Esophagus squamous epithelium (tissue), 5 donors: ENCODE results near the gene RAPGEF5. TPM values are rescaled to one million over a fixed set of nuclear protein-coding genes. Genes with fewer than 3 reads are reported as not detected.

ENCODE experiments used
- DNase-seq: peaks from one replicate; lab custom pipeline; 2025; lab: John Stamatoyannopoulos, UW
- H3K27ac ChIP-seq, 4 donors: fragments of 200-600 bp; sonication (generic); one replicate each; pipeline ENCODE4 v1.5.1; 2016 to 2019; ENCODE audit warnings: mild to moderate bottlenecking in 1 of 4
- H3K27me3 ChIP-seq, 4 donors: fragments of 200-600 bp; sonication (generic); 1 replicate in 3 of 4; 2 replicates in 1 of 4; pipeline versions ENCODE4 v1.5.1 to v1.6.0; 2017 to 2021; ENCODE audit warnings: antibody characterized with exemption in 1 of 4
- H3K36me3 ChIP-seq, 3 donors: fragments of 200-600 bp; sonication (generic); one replicate each; pipeline ENCODE4 v1.5.1; 2016 to 2019
- H3K4me1 ChIP-seq, 3 donors: fragments of 200-600 bp; sonication (generic); one replicate each; pipeline ENCODE4 v1.5.1; 2017 to 2019
- H3K4me3 ChIP-seq, 4 donors: fragments of 200-600 bp; sonication (generic); 1 replicate in 3 of 4; 2 replicates in 1 of 4; pipeline ENCODE4 v1.5.1; 2016 to 2019; ENCODE audit warnings: mild to moderate bottlenecking in 2 of 4, moderate library complexity in 1 of 4
- H3K9me3 ChIP-seq, 3 donors: fragments of 200-600 bp; sonication (generic); one replicate each; pipeline ENCODE4 v1.5.1; 2016 to 2019
- POLR2A ChIP-seq, 4 donors: fragments of 450-650 bp; IDR thresholded peaks; one replicate each; pipeline ENCODE4 v1.6.1; 2017; ENCODE audit warnings: antibody characterized with exemption in 4 of 4, mild to moderate bottlenecking in 4 of 4, moderate library complexity in 3 of 4
- WGBS, 2 donors: methylation state at CpG; one replicate each; pipeline ENCODE4 v1.1.5; 2018; 5-methylcytosine and 5-hydroxymethylcytosine counted together
- intact Hi-C: fragments of 100-400 bp; cut with DNase I; formaldehyde crosslinking; loops from one replicate; pipeline ENCODE4 v1.15.0; 2022
- total RNA-seq, 4 donors: library from RNA; depleted of rRNA; stranded (reverse); fragments of >200 nt; gene quantifications; one replicate each; pipeline ENCODE4 v1.1.0, GENCODE V29; 2016
- TF ChIP-seq, protein P1 (sequence below), 6 experiments: fragments of 450-650 bp in 4 of 6; fragments of 200-600 bp in 2 of 6; sonication (generic) in 2 of 6; IDR thresholded peaks; one replicate each; pipeline ENCODE4 v1.5.1; 2016 to 2019; ENCODE audit warnings: antibody characterized with exemption in 6 of 6, mild to moderate bottlenecking in 4 of 6, moderate library complexity in 4 of 6
- donor health status: DM: yes; HTN: yes; CAD: no.

Gene RAPGEF5
- total RNA-seq, 4 donors from 2014 or later: 16.9 to 50.5 (median 38.4) TPM

DNA sequence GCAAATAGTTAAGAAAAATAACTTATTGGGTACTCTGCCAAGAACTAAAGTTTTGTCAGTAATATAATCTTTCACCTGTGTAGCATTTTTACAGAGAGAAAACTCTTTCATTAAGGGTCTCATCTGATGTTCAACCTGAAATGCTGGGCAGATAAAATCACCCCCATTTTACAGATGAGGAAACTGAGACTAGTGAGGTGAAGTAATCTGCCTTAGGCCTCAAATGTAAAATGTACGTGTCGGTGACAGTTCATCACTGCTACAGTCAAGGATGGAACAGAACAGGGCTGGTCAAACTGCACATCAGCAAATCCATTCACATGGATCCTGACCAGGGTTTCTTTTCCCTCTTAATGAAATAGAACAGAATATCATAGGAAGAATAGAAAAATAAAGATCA, 121.8 kb downstream of the RAPGEF5 start:
- intact Hi-C loops: no loop called here
- Histone ChIP-seq H3K4me1 (peaks cover 0 to 15% (median 0%) of the 10 kb centered on the region in 3 donors), H3K27me3 (no peaks in the 10 kb centered on the region), H3K9me3 (no peaks in the 10 kb centered on the region), H3K27ac (no peak overlapping the region), H3K36me3 (peaks cover 0 to 3% (median 0%) of the 10 kb centered on the region in 3 donors), H3K4me3 (no peak overlapping the region)
- WGBS, 2 donors: 89 to 92% methylated on average over 2 of the region's 2 CpGs
- no peak for DNase-seq
- no peak for TF ChIP-seq POLR2A (IDR thresholded peaks at IDR 0.05)
- TF ChIP-seq, protein P1, sequence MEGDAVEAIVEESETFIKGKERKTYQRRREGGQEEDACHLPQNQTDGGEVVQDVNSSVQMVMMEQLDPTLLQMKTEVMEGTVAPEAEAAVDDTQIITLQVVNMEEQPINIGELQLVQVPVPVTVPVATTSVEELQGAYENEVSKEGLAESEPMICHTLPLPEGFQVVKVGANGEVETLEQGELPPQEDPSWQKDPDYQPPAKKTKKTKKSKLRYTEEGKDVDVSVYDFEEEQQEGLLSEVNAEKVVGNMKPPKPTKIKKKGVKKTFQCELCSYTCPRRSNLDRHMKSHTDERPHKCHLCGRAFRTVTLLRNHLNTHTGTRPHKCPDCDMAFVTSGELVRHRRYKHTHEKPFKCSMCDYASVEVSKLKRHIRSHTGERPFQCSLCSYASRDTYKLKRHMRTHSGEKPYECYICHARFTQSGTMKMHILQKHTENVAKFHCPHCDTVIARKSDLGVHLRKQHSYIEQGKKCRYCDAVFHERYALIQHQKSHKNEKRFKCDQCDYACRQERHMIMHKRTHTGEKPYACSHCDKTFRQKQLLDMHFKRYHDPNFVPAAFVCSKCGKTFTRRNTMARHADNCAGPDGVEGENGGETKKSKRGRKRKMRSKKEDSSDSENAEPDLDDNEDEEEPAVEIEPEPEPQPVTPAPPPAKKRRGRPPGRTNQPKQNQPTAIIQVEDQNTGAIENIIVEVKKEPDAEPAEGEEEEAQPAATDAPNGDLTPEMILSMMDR (IDR thresholded peaks at IDR 0.05): no peak

DNA sequence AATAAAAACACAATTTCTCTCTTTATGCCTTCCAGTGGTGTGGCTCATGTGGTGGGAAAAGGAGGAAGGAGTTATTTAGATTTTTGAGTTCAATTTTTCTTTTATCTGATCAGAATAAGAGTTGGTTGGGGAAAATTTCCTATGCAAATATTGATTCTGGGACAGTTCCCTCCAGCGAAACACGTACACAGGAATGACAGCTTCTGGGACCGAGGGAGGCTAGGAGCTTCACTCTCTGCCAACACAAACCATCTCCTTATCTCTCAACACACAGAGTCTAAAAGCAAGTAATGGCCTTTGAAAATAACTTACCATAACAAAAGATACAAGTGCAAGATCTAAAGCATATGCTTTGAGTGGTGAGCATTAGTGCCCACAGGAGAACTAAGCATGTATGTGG, 122.7 kb downstream of the RAPGEF5 start:
- Histone ChIP-seq H3K27ac (no peak overlapping the region), H3K27me3 (no peaks in the 10 kb centered on the region), H3K36me3 (peaks cover 0 to 3% (median 0%) of the 10 kb centered on the region in 3 donors), H3K4me3 (no peak overlapping the region), H3K4me1 (peaks cover 0 to 15% (median 0%) of the 10 kb centered on the region in 3 donors), H3K9me3 (no peaks in the 10 kb centered on the region)
- DNase-seq: no peak
- 42 to 70% methylated on average over 3 of the region's 3 CpGs for WGBS, 2 donors
- intact Hi-C loops: no loop called here
- TF ChIP-seq, protein P1 (IDR thresholded peaks at IDR 0.05): no peak
- TF ChIP-seq POLR2A (IDR thresholded peaks at IDR 0.05): no peak

DNA sequence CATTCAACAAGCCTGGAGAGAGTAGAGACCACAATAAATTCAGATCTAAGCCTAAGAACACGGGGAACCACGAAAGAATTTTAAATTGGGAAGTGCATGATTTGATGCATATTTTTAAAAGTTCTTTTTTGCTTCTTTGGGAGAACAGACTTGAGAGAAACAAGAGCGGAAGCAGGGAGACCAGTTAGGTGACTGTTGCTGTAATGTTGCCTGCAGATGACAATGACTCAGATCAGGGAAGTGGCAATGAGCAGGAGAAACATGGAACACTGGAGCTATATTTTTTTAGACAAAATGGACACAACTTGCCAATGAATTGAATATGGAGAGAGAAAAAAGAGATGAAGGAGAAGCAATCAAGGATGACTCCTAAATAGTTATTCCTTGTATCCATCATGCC, 125.1 kb downstream of the RAPGEF5 start:
- no peaks in the 10 kb centered on the region for H3K27me3 ChIP-seq
- 85 to 86% methylated on average over 3 of the region's 3 CpGs for WGBS, 2 donors
- TF ChIP-seq POLR2A (IDR thresholded peaks at IDR 0.05): no peak
- TF ChIP-seq, protein P1 (IDR thresholded peaks at IDR 0.05): no peak

DNA sequence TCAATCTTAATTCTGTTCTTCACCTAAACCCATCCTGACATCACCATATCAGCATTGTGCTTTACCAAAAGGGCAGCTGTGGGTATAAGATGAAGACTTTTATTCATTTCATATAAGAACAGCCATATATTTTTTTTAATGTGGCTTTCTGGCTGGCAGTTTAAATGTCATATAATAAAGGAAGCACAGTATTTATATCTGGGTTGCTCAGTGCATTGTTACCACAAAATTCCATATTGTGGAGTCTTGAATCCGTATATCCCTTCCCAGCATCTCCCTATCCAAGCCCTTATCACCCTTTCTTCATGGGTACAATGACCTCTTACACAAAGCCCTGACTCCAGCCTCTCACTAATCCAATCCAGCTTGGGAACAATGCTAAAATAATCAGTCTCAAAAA, 125.8 kb downstream of the RAPGEF5 start:
- no peaks in the 10 kb centered on the region for H3K9me3 ChIP-seq
- WGBS, 2 donors: 75 to 88% methylated on average over 1 of the region's 1 CpG
- no peaks in the 10 kb centered on the region for H3K27me3 ChIP-seq
- H3K4me3 ChIP-seq: no peak overlapping the region
- H3K36me3 ChIP-seq: peaks cover 0 to 15% (median 0%) of the 10 kb centered on the region in 3 donors
- TF ChIP-seq, protein P1 (IDR thresholded peaks at IDR 0.05): no peak
- no peak for TF ChIP-seq POLR2A (IDR thresholded peaks at IDR 0.05)
- H3K27ac ChIP-seq: no peak overlapping the region
- intact Hi-C loops: no loop called here
- H3K4me1 ChIP-seq: peaks cover 0 to 15% (median 0%) of the 10 kb centered on the region in 3 donors
- no peak for DNase-seq

More for the DNA sequence above, 125.1 kb downstream of the RAPGEF5 start:
- no peak overlapping the region for H3K27ac ChIP-seq
- intact Hi-C loops: no loop called here
- H3K4me3 ChIP-seq: no peak overlapping the region
- DNase-seq: no peak
- peaks cover 0 to 15% (median 0%) of the 10 kb centered on the region in 3 donors for H3K4me1 ChIP-seq
- peaks cover 0 to 10% (median 0%) of the 10 kb centered on the region in 3 donors for H3K36me3 ChIP-seq
- no peaks in the 10 kb centered on the region for H3K9me3 ChIP-seq

DNA sequence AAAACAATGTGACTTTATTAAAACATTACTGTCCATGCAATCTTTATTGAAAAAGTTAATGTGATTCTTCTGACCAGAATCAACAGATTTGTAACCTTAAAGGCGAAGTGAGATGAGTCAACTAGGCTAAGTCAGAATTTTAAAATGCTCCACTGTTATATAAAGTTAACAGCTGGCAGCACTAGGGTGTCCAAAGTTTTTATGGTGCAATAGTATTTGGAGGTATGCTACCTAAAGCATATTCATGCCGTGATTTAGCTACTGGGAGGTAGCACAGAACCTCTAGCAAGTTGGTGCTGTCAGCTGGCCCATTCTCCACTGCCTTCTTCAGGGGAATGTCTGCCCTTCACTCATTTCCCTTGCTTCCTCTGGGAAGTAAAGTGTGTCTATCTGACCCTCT, 126.7 kb downstream of the RAPGEF5 start:
- H3K4me1 ChIP-seq: peaks cover 0 to 15% (median 0%) of the 10 kb centered on the region in 3 donors

More for the DNA sequence above, 126.7 kb downstream of the RAPGEF5 start:
- DNase-seq: no peak
- no peak for TF ChIP-seq POLR2A (IDR thresholded peaks at IDR 0.05)
- Histone ChIP-seq H3K36me3 (peaks cover 0 to 15% (median 0%) of the 10 kb centered on the region in 3 donors), H3K27ac (no peak overlapping the region), H3K27me3 (no peaks in the 10 kb centered on the region), H3K4me3 (no peak overlapping the region), H3K9me3 (no peaks in the 10 kb centered on the region)
- whole genome bisulfite sequencing, 2 donors: 56 to 84% methylated on average over 2 of the region's 2 CpGs
- intact Hi-C loops: no loop called here
